VCaP (cell line): ENCODE data around the gene TMEM63A.

Experiments
- H3K27ac ChIP-seq: fragments of 450-650 bp; 2 replicates; pipeline ENCODE4 v1.5.1; 2017
- CTCF ChIP-seq: fragments of 450-650 bp; conservative IDR thresholded peaks from 2 replicates; pipeline ENCODE4 v1.5.1; 2017; ENCODE audit warnings: mild to moderate bottlenecking, moderate library complexity

Gene TMEM63A

GRCh38 chr1:225874431-225874830, 7.7 kb downstream of the TMEM63A start:
- H3K27ac ChIP-seq: no peak overlapping the region
- no peak for TF ChIP-seq CTCF

- no peak overlapping the region for H3K27ac ChIP-seq
- TF ChIP-seq CTCF: no peak
Observed at GRCh38 chr1:225873281-225873850, 8.8 kb downstream of the TMEM63A start.

GRCh38 chr1:225872075-225872430, 10.1 kb downstream of the TMEM63A start:
- no peak overlapping the region for H3K27ac ChIP-seq

GRCh38 chr1:225871359-225872074, 10.7 kb downstream of the TMEM63A start:
- no peak overlapping the region for H3K27ac ChIP-seq
- no peak for TF ChIP-seq CTCF

More at GRCh38 chr1:225872075-225872430, 10.1 kb downstream of the TMEM63A start:
- TF ChIP-seq CTCF: no peak

GRCh38 chr1:225870911-225871310, 11.3 kb downstream of the TMEM63A start:
- TF ChIP-seq CTCF: no peak
- no peak overlapping the region for H3K27ac ChIP-seq

GRCh38 chr1:225868631-225869330, 13.4 kb downstream of the TMEM63A start:
- no peak overlapping the region for H3K27ac ChIP-seq
- TF ChIP-seq CTCF: no peak

GRCh38 chr1:225866981-225867380, 15.2 kb downstream of the TMEM63A start:
- no peak for TF ChIP-seq CTCF
- H3K27ac ChIP-seq: no peak overlapping the region
